Right lobe of liver (tissue), 4 donors: Measurements from ENCODE around the gene ZNF267.
"Not testable (repeated sequence)": the region's sequence is repeated elsewhere in the genome, so short reads cannot be mapped to it uniquely, and the experiment has no call there.

Experiments used
- POLR2A ChIP-seq: fragments of 450-650 bp; IDR thresholded peaks from one replicate; pipeline ENCODE4 v1.6.1; 2017; ENCODE audit warnings: antibody characterized with exemption, mild to moderate bottlenecking
- TF ChIP-seq, protein P1 (sequence below), 4 donors: fragments of 200-600 bp in 3 of 4; fragments of 450-650 bp in 1 of 4; IDR thresholded peaks; one replicate each; pipeline versions ENCODE4 v1.5.1 to v1.8.0; 2016 to 2022; ENCODE audit warnings: antibody characterized with exemption in 4 of 4, mild to moderate bottlenecking in 2 of 4
- donor health status: DM: no; HTN: no; CAD: no.
- donor health status: DM: no; HTN: no; CAD: no.
- donor health status: DM: no; HTN: yes; CAD: no.

GRCh38 chr16:31960186-31960910, 86.7 kb downstream of the ZNF267 start:
- TF ChIP-seq, protein P1, sequence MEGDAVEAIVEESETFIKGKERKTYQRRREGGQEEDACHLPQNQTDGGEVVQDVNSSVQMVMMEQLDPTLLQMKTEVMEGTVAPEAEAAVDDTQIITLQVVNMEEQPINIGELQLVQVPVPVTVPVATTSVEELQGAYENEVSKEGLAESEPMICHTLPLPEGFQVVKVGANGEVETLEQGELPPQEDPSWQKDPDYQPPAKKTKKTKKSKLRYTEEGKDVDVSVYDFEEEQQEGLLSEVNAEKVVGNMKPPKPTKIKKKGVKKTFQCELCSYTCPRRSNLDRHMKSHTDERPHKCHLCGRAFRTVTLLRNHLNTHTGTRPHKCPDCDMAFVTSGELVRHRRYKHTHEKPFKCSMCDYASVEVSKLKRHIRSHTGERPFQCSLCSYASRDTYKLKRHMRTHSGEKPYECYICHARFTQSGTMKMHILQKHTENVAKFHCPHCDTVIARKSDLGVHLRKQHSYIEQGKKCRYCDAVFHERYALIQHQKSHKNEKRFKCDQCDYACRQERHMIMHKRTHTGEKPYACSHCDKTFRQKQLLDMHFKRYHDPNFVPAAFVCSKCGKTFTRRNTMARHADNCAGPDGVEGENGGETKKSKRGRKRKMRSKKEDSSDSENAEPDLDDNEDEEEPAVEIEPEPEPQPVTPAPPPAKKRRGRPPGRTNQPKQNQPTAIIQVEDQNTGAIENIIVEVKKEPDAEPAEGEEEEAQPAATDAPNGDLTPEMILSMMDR (IDR thresholded peaks at IDR 0.05), result not testable (repeated sequence)
- TF ChIP-seq POLR2A, result not testable (repeated sequence)
